Head of caudate nucleus (tissue), 42 donors: ENCODE data around the gene TUBB8B.
A peak's percentile ranks its signal among the peaks of the same experiment; 100 is the strongest.
"Not testable (repeated sequence)": the region's sequence is repeated elsewhere in the genome, so short reads cannot be mapped to it uniquely, and the experiment has no call there.

Experiments
- DNase-seq, 42 donors: peaks; one replicate each; pipeline versions ENCODE4 v3.0.0 to v3.0.0-alpha.2; 2020 to 2021; ENCODE audit warnings: mixed read lengths in 7 of 42
- intact Hi-C: fragments of 100-400 bp; cut with DNase I; formaldehyde crosslinking; loops from one replicate; pipeline ENCODE4 v1.15.0; 2022

Gene TUBB8B

DNA sequence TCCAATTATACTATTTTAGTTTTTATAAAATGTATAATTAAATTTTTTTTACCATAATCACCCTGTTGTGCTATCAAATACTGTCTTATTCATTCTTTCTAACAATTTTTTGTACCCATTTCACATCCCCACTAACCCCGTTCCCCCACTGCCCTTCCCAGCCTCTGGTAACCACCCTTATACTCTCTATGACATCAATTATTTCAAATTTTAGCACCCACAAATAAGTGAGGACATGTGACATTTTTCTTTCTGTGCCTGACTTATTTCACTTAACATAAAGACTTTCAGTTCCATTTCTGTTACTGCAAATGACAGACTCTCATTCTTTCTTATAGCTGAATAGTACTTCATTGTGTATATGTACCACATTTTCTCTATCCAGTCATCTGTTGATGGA is 5.0 kb upstream of the TUBB8B start:
- intact Hi-C loops, DNase-seq: not testable (repeated sequence)

GRCh38 chr18:48696-49095 is 719 bp downstream of the TUBB8B start:
- intact Hi-C loops, DNase-seq: not testable (repeated sequence)

DNA sequence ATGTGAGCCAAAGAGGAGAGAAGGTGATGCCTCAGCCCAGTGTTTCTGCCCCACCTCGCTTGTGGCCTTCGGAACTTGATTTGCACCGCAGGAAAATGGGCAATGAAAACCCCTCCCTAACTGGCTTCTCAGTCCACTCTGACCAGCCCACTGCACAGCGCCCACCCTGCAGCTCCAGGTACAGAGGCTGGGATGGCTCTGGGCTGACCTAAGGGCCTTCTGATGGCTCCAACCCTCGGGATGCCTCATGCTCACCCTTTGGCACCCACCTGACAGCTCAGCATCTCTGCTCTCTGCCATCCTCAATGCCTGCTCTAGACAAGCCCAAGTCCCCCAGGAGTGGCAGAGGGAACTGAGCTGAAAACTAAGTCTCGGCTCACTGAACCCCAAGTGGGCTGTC is 36.2 kb downstream of the TUBB8B start:
- DNase-seq, intact Hi-C loops: not testable (repeated sequence)

DNA sequence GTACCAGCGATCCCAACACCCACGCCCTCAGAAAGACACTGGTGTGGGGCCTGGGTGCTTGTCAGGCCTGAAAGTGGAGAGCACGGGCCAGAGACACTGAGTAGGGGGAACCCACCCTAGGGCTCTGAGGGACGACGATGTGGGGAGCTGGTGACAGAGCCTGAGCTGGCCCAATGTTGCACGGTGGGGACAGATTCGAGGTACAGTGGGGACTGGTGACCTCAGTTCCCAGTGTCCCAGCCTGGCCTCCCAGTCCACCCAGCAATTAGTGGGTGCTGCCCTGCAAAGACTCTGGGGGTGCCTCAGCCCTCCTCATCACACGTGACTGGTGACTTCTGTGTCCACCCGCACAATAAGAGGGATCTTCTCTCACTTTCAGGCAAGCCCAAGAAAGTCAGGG is 36.6 kb downstream of the TUBB8B start:
- DNase-seq, intact Hi-C loops: not testable (repeated sequence)

DNA sequence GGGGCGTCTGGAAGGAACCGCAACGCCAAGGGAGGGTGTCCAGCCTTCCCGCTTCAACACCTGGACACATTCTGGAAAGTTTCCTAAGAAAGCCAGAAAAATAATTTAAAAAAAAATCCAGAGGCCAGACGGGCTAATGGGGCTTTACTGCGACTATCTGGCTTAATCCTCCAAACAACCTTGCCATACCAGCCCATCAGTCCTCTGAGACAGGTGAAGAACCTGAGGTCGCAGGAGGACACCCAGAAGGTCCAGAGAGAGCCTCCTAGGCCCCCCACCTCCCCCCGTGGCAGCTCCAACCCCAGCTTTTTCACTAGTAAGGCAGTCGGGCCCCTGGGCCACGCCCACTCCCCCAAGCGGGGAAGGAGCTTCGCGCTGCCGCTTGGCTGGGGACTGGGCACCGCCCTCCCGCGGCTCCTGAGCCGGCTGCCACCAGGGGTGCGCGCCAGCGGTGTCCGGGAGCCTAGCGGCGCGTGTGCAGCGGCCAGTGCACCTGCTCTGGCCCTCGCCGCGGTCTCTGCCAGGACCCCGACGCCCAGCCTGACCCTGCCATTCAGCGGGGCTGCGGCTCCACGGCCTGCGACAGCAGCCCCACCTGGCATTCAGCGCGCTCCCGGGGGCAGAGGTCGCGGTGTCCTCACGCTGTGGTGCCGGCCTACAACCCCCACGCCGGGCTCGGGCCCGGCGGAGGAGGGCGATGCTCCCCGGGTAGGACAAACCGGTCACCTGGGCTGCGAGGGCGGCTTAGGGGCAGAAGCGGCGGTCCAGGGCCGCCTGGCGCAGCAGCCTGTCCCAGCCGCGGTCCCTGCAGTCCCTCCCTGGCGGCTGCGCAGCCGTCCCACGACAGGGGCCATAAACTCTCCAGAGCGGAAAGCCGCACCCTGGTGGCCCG is 37.8 kb downstream of the TUBB8B start:
- DNase-seq, intact Hi-C loops: not testable (repeated sequence)

- intact Hi-C loops, result not testable (repeated sequence)
- DNase-seq, result peak in 1 of 42 donors; percentile 15
These were observed 38.7 kb downstream of the TUBB8B start for GRCh38 chr18:10624-11184.

DNA sequence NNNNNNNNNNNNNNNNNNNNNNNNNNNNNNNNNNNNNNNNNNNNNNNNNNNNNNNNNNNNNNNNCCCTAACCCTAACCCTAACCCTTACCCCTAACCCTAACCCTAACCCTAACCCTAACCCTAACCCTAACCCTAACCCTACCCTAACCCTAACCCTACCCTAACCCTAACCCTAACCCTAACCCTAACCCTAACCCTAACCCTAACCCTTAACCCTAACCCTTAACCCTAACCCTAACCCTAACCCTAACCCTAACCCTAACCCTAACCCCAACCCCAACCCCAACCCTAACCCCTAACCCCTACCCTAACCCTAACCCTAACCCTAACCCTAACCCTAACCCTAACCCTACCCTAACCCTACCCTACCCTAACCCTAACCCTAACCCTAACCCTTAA is 39.5 kb downstream of the TUBB8B start:
- DNase-seq, intact Hi-C loops: not testable (repeated sequence)
